ENCODE measurements around the gene LSM7. TPM values are rescaled to one million over a fixed set of nuclear protein-coding genes. Genes with fewer than 3 reads are reported as not detected.

The LSM7 gene
- total RNA-seq, 1 donor from 2014 or later: 108 TPM

DNA sequence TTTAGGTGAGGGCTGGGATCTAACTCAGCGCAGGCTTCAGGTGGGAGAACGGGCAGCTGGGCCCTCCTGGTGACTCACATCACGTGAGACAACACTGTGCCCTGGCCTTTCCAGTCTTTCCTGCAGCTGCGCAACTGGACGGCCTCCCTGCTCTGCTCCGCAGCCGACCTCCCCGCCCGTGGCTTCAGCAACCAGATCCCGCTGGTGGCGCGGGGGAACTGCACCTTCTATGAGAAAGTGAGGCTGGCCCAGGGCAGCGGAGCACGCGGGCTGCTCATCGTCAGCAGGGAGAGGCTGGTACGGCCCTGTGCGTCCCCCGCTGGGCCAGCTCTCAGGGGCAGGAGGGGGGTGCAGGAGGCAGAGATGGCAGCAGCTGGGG is 8.9 kb upstream of the LSM7 start:
- TF ChIP-seq, protein P1, sequence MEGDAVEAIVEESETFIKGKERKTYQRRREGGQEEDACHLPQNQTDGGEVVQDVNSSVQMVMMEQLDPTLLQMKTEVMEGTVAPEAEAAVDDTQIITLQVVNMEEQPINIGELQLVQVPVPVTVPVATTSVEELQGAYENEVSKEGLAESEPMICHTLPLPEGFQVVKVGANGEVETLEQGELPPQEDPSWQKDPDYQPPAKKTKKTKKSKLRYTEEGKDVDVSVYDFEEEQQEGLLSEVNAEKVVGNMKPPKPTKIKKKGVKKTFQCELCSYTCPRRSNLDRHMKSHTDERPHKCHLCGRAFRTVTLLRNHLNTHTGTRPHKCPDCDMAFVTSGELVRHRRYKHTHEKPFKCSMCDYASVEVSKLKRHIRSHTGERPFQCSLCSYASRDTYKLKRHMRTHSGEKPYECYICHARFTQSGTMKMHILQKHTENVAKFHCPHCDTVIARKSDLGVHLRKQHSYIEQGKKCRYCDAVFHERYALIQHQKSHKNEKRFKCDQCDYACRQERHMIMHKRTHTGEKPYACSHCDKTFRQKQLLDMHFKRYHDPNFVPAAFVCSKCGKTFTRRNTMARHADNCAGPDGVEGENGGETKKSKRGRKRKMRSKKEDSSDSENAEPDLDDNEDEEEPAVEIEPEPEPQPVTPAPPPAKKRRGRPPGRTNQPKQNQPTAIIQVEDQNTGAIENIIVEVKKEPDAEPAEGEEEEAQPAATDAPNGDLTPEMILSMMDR (IDR thresholded peaks at IDR 0.05; ENCODE audit: unreplicated experiment): peak; percentile 52
- peaks cover 10% of the 10 kb centered on the region for H3K27me3 Mint-ChIP-seq (ENCODE audit: unreplicated experiment)
- no peak for DNase-seq (ENCODE audit: low spot score)
- no peak overlapping the region for H3K4me3 Mint-ChIP-seq (ENCODE audit: unreplicated experiment)
- H3K27ac Mint-ChIP-seq (ENCODE audit: unreplicated experiment): no peak overlapping the region
- peaks cover 7% of the 10 kb centered on the region for H3K4me1 Mint-ChIP-seq (ENCODE audit: unreplicated experiment)
- H3K9me3 Mint-ChIP-seq (ENCODE audit: unreplicated experiment): peaks cover 4% of the 10 kb centered on the region
- peaks cover 14% of the 10 kb centered on the region for H3K36me3 Mint-ChIP-seq (ENCODE audit: low read depth, unreplicated experiment)

DNA sequence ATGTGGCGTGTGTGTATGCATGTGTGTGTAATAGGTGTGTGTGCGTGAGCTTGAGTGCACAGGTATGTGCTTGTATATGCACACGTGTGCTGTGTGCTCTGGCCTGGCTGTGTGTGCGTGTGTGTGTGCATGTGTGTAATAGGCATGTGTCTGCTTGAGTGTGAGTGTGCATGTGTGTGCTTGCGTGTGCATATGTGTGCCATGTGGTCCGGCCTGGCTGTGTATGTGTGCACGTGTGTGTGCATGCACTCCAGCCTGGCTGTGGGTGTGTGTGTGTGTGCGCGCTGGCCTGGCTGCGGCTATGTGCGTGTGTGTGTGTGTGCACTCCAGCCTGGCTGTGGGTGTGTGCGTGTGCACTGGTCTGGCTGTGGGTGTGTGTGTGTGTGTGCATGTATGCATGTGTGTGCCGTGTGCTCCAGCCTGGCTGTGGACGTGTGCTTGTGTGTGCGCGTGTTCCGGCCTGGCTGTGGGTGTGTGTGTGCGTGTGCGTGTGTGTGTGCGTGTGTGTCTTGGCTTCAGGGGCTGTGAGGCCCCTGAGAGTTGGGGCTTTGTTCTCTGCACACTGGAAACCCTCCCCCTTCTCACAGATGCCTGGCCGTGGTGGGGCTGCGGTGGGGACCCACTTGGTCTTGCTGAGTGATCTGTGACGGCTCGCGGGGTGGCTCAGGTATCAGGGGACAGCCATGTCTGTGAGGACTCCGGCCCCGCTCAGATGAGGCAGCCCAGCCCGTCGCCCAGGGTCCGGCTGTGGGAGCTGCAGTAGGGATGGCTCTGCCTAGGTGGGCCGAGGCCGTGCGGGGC is 8.3 kb upstream of the LSM7 start:
- Mint-ChIP-seq H3K4me3 (ENCODE audit: unreplicated experiment) (peak overlapping the region; percentile 20), H3K36me3 (ENCODE audit: low read depth, unreplicated experiment) (peaks cover 13% of the 10 kb centered on the region), H3K4me1 (ENCODE audit: unreplicated experiment) (peaks cover 7% of the 10 kb centered on the region), H3K9me3 (ENCODE audit: unreplicated experiment) (peaks cover 4% of the 10 kb centered on the region), H3K27me3 (ENCODE audit: unreplicated experiment) (peaks cover 10% of the 10 kb centered on the region), H3K27ac (ENCODE audit: unreplicated experiment) (no peak overlapping the region)
- TF ChIP-seq, protein P1 (IDR thresholded peaks at IDR 0.05; ENCODE audit: unreplicated experiment): no peak
- DNase-seq (ENCODE audit: low spot score): no peak

DNA sequence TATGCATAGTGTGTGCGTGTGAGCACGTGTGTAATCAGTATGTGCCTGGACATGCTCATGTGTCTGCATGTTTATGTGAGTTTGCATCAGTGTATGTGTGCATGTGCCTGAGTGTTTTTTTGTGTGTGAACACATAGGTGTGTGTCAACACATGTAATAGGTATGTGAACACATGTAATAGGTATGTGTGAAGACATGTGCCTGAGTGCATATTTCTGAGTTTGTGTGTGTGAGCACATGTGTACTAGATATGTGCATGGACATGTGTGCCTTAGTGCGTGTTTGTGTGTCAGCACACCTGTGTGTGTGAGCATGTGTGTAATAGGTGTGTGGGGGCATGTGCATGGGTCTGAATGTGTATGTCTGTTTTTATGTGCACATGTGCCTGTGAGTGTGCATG is 7.5 kb upstream of the LSM7 start:
- Mint-ChIP-seq H3K27me3 (ENCODE audit: unreplicated experiment) (peaks cover 8% of the 10 kb centered on the region), H3K27ac (ENCODE audit: unreplicated experiment) (peak overlapping the region; percentile 28)

DNA sequence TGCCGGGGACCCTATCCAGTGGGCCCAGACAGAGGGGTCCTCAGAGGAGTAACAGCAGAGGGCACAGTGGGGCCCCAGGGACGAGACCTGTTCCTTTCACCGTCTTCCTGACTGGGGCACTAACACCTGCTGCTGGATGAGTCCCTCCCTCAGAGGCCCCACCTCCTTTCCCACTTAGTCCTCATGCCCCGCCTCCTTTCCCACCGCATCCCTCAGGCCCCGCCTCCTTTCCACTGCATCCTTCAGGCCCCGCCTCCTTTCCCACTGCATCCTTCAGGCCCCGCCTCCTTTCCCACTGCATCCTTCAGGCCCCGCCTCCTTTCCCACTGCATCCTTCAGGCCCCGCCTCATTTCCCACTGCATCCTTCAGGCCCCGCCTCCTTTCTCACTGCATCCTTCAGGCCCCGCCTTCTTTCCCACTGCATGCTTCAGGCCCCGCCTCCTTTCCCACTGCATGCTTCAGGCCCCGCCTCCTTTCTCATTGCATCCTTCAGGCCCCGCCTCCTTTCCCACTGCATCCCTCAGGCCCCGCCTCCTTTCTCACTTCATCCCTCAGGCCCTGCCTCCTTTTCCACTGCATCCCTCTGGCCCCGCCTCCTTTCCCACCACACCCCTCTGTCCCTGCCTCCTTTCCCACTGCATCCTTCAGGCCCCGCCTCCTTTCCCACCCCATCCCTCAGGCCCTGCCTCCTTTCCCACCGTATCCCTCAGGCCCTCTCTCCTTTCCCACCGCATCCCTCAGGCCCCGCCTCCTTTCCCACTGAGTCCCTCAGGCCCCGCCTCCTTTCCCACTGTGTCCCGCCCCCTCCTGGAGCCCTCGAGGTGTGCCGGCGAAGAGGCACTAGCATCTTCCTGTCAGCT is 6.8 kb upstream of the LSM7 start:
- peak overlapping the region; percentile 20 for H3K4me3 Mint-ChIP-seq (ENCODE audit: unreplicated experiment)
- DNase-seq (ENCODE audit: low spot score): no peak
- H3K9me3 Mint-ChIP-seq (ENCODE audit: unreplicated experiment): peaks cover 4% of the 10 kb centered on the region
- TF ChIP-seq, protein P1 (IDR thresholded peaks at IDR 0.05; ENCODE audit: unreplicated experiment): no peak
- H3K4me1 Mint-ChIP-seq (ENCODE audit: unreplicated experiment): peaks cover 11% of the 10 kb centered on the region
- H3K27me3 Mint-ChIP-seq (ENCODE audit: unreplicated experiment): peaks cover 8% of the 10 kb centered on the region
- peaks cover 9% of the 10 kb centered on the region for H3K36me3 Mint-ChIP-seq (ENCODE audit: low read depth, unreplicated experiment)
- H3K27ac Mint-ChIP-seq (ENCODE audit: unreplicated experiment): no peak overlapping the region

More for the DNA sequence above, 7.5 kb upstream of the LSM7 start:
- H3K4me3 Mint-ChIP-seq (ENCODE audit: unreplicated experiment): peak overlapping the region; percentile 20
- H3K4me1 Mint-ChIP-seq (ENCODE audit: unreplicated experiment): peaks cover 11% of the 10 kb centered on the region
- peaks cover 9% of the 10 kb centered on the region for H3K36me3 Mint-ChIP-seq (ENCODE audit: low read depth, unreplicated experiment)
- H3K9me3 Mint-ChIP-seq (ENCODE audit: unreplicated experiment): peaks cover 4% of the 10 kb centered on the region
- DNase-seq (ENCODE audit: low spot score): no peak
- TF ChIP-seq, protein P1 (IDR thresholded peaks at IDR 0.05; ENCODE audit: unreplicated experiment): no peak

Data from endothelial cell (in vitro differentiated cells).